Germinal center (tissue), 1 donor: ENCODE measurements around the gene ASIC3.
"Not testable (repeated sequence)": the region's sequence is repeated elsewhere in the genome, so short reads cannot be mapped to it uniquely, and the experiment has no call there.

ENCODE experiments used
- DNase-seq: peaks from one replicate; pipeline ENCODE4 v3.0.0; 2012; ENCODE audit warnings: mixed read lengths, low spot score

The ASIC3 gene

GRCh38 chr7:151032936-151033863 is 15.1 kb upstream of the ASIC3 start:
- DNase-seq, result no peak

DNA sequence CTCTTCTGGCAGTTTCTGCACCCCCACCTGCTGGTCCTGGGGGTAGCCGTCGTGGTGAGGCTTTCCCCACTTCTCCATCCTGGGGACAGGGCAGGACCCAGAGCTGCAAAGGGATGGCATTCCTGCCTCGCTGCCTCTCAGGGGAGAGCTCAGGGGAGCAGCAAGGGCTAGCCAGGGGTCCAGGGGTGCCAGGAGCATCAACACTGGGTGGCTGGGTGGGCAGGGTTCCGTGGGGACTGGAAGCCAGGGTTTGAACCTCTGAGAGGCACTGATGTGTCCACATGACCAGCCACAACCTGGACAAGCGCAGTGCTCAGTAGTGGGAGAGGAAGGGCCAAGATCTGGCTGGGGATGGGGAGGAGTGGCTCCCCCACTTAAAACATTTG is 14.5 kb upstream of the ASIC3 start:
- DNase-seq, result no peak

- DNase-seq, result no peak
These were observed 13.9 kb upstream of the ASIC3 start for GRCh38 chr7:151034312-151035025.

- no peak for DNase-seq
These were observed 13.2 kb upstream of the ASIC3 start for GRCh38 chr7:151035026-151035717.

DNA sequence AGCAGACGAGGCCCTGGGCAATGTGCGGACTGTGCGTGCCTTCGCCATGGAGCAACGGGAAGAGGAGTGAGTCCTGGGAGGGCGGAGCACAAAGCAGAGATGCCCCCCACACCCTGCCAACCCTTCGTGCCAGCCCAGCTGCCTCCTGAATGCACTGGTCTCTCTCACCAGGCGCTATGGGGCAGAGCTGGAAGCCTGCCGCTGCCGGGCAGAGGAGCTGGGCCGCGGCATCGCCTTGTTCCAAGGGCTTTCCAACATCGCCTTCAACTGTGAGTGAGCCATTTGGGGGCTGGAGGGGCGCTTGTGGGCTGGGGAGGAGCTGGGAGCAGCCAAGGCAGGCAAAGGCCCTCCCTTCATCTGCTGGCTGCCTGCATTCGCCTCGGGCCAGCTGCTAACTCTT is 12.4 kb upstream of the ASIC3 start:
- DNase-seq, result no peak

- DNase-seq, result no peak
These were observed 9.1 kb upstream of the ASIC3 start for GRCh38 chr7:151038951-151039849.

GRCh38 chr7:151039850-151040548 is 8.3 kb upstream of the ASIC3 start:
- DNase-seq, result no peak

DNA sequence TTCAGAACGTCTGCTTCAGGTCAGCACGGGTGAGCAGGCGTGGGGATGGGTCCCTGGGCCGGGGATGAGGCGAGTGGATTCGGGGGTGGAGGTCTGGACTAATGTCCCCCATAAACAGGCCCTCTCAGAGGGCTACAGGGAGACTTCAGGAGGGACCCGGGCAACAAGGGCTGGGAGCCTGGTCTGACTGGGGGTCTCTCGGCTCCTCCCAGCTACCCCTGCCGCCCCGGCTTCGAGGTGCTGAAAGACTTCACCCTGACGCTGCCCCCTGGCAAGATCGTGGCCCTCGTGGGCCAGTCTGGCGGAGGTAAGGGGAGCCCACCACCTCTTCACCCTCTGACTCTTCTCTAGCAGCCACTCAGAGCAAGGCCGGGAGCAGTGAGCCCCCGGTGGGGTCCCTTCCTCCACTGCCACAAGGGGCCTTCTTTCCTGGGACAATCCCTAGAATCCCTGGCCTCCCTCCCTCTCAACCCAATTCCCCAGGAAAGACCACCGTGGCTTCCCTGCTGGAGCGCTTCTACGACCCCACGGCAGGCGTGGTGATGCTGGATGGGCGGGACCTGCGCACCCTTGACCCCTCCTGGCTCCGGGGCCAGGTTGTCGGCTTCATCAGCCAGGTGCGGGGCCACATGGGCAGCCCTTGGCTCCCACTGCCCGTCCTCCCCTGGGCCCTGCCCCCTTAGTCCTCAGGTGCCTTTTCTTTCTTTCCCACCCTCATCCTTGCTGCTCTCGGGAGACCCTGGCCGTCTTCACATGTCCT is 7.5 kb upstream of the ASIC3 start:
- DNase-seq, result no peak

DNA sequence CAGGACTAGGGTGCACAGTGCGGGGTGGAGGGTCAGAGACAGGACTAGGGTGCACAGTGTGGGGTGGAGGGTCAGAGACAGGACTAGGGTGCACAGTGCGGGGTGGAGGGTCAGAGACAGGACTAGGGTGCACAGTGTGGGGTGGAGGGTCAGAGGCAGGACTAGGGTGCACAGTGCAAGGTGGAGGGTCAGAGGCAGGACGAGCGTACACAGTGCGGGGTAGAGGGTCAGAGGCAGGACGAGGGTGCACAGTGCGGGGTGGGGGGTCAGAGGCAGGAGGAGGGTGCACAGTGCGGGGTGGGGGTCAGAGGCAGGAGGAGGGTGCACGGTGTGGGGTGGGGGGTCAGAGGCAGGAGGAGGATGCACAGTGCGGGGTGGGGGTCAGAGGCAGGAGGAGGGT is 4.9 kb upstream of the ASIC3 start:
- DNase-seq, result not testable (repeated sequence)

DNA sequence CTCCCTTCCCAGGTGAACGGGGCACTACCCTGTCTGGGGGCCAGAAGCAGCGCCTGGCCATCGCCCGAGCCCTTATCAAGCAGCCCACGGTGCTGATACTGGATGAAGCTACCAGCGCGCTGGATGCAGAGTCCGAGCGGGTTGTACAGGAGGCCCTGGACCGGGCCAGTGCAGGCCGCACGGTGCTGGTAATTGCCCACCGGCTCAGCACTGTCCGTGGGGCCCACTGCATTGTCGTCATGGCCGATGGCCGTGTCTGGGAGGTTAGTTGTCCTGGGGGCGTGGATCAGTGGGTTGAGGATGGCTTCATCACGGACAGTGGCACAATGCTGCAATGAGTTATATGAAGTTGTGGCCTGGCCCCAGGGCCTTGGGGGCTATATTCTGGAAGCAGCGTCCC is 4.4 kb upstream of the ASIC3 start:
- no peak for DNase-seq

- no peak for DNase-seq
These were observed 3.1 kb upstream of the ASIC3 start for GRCh38 chr7:151045262-151045661.

DNA sequence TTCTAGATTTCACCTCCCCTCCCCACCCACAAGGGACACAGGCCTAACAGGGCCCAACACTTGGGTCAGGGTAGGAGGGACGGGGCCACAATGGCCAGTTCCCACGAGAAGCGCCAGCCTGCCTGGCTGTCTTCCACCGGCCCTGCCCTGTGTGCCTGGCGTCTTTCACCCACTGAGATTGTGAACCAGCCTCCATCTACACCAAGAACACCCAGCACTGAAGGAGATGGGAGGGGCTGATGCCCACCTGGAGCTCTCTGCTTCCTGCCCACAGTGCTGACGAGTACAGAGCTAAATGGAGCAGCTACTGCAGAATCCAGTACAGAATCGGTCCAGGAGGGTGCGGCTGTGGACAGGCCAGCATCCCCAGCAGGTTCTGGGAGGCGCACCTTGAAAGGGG is 2.4 kb upstream of the ASIC3 start:
- no peak for DNase-seq

GRCh38 chr7:151046603-151047573 is 1.4 kb upstream of the ASIC3 start:
- no peak for DNase-seq

DNA sequence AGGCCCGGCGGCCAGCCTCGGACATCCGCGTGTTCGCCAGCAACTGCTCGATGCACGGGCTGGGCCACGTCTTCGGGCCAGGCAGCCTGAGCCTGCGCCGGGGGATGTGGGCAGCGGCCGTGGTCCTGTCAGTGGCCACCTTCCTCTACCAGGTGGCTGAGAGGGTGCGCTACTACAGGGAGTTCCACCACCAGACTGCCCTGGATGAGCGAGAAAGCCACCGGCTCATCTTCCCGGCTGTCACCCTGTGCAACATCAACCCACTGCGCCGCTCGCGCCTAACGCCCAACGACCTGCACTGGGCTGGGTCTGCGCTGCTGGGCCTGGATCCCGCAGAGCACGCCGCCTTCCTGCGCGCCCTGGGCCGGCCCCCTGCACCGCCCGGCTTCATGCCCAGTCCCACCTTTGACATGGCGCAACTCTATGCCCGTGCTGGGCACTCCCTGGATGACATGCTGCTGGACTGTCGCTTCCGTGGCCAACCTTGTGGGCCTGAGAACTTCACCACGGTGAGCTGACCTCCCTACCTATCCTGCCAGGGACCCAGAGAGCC is 656 bp downstream of the ASIC3 start:
- no peak for DNase-seq

GRCh38 chr7:151051108-151051507 is 2.8 kb downstream of the ASIC3 start:
- peak; percentile 25 for DNase-seq

DNA sequence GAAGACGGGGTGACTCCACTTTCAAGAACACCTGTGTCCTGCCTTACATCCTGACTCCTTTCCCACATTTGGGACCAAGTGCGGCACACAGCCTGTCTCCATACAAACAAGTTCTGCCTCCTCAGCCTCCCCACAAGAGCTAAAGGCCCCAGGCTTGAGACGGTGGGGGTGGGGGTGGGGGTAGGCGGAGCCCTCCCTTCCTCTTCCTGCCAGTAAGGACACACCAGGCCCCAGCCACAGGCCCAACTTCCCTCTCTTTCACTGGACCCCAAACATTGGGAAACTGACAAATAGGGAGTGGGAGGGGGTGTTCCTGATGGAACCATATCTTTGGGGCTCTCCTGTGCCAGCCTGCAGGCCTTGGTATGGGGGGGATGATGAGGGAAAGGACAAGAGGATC is 4.8 kb downstream of the ASIC3 start:
- no peak for DNase-seq

DNA sequence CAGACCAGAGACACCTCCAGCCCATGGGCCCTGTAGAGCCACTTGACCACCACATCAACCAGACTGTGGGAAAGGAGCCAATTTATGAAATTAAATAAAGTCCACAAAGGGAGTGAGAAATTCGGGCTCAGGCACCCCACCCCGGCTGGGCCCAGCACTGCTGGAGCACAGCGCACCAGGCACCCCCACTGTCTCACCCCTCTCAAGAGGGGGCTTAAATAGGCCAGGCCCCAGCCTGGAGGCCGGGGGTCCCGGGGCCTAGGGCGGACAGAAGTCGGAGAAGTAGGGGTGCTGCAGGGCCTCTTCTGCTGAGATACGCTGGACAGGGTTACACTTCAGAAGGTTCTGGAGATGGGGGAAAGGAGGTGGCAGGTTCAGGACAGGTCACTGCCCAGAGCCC is 5.4 kb downstream of the ASIC3 start:
- no peak for DNase-seq

DNA sequence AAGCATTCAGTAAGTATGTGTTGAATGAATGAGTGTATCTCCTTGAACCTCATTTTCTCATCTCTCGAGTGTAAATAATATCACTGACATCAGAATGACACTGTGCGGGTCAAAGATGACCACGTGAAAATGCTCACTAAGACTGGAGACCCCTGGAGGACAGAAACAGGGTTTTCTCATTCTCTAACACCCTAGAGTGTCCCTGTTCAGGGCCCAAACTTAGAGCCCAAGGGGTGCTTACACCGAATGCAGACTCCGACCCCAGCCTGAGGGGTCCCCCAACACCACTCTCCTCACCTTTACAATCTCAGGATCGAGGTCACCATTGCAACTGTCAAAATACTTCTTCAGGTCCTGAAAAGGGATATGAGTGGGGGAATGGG is 7.9 kb downstream of the ASIC3 start:
- no peak for DNase-seq
